ENCODE data around the gene TMBIM1. TPM values are rescaled to one million over a fixed set of nuclear protein-coding genes. Genes with fewer than 3 reads are reported as not detected.

TMBIM1 gene
- total RNA-seq, 1 experiment from 2014 or later, result 23.5 TPM

GRCh38 chr2:218340656-218341055, 48.4 kb upstream of the TMBIM1 start (continued):
- TF ChIP-seq ZNF532 (CRISPR knock-in tag; IDR thresholded peaks at IDR 0.05; ENCODE audit: borderline replicate concordance), result no peak
- TF ChIP-seq USF1 (CRISPR knock-in tag; IDR thresholded peaks at IDR 0.05), result no peak
- TF ChIP-seq ZNF317 (CRISPR knock-in tag; IDR thresholded peaks at IDR 0.05; ENCODE audit: borderline replicate concordance, low read depth), result no peak
- TF ChIP-seq ATF3 (CRISPR knock-in tag; conservative IDR thresholded peaks at IDR 0.05), result no peak
- no peak for TF ChIP-seq NR2C2 (CRISPR knock-in tag; IDR thresholded peaks at IDR 0.05)
- TF ChIP-seq GABPB1 (CRISPR knock-in tag; IDR thresholded peaks at IDR 0.05), result no peak

GRCh38 chr2:218334531-218334930, 42.2 kb upstream of the TMBIM1 start:
- no peaks in the 10 kb centered on the region for H3K9me3 Mint-ChIP-seq
- no peaks in the 10 kb centered on the region for H3K27me3 Mint-ChIP-seq (ENCODE audit: low read depth)
- ChIA-PET POLR2A (no interaction called here), CTCF (no interaction called here)
- DNase-seq (ENCODE audit: low spot score) (no peak), ATAC-seq (no peak)
- TF ChIP-seq ZNF512 (CRISPR knock-in tag; IDR thresholded peaks at IDR 0.05; ENCODE audit: borderline replicate concordance), result no peak
- TF ChIP-seq JUN (CRISPR knock-in tag; IDR thresholded peaks at IDR 0.05), result no peak
- no peak overlapping the region for H3K27ac Mint-ChIP-seq
- H3K4me1 Mint-ChIP-seq, result peaks cover 20% of the 10 kb centered on the region
- no peaks in the 10 kb centered on the region for H3K36me3 Mint-ChIP-seq
- no peak overlapping the region for H3K4me3 Mint-ChIP-seq

GRCh38 chr2:218332920-218333645, 40.8 kb upstream of the TMBIM1 start:
- DNase-seq (ENCODE audit: low spot score) (no peak), ATAC-seq (peak; percentile 18; the same call in 1 of the 2 replicates)
- no peaks in the 10 kb centered on the region for H3K9me3 Mint-ChIP-seq
- peaks cover 22% of the 10 kb centered on the region for H3K4me1 Mint-ChIP-seq
- ChIA-PET CTCF (interaction anchor here (0.7 to 1.8 kb wide), 4 partner anchors 10 to 249 kb away, joined by 4 to 7 read pairs (median 4); partner anchors contain the start of gene CATIP), POLR2A (interaction anchor here (1.2 kb wide), 1 partner anchor 10 kb away, joined by 3 read pairs; no protein-coding TSS in a partner anchor)
- no peak overlapping the region for H3K4me3 Mint-ChIP-seq
- no peaks in the 10 kb centered on the region for H3K27me3 Mint-ChIP-seq (ENCODE audit: low read depth)
- H3K36me3 Mint-ChIP-seq, result no peaks in the 10 kb centered on the region
- H3K27ac Mint-ChIP-seq, result peak overlapping the region; percentile 93
- TF ChIP-seq ATF2 (CRISPR knock-in tag; IDR thresholded peaks at IDR 0.05; ENCODE audit: borderline replicate concordance, low read depth) (no peak), ZNF281 (CRISPR knock-in tag; IDR thresholded peaks at IDR 0.05) (no peak), ZNF512 (CRISPR knock-in tag; IDR thresholded peaks at IDR 0.05; ENCODE audit: borderline replicate concordance) (no peak), ZNF138 (CRISPR knock-in tag; conservative IDR thresholded peaks at IDR 0.05) (no peak), ERG (CRISPR knock-in tag; IDR thresholded peaks at IDR 0.05) (no peak), TEAD4 (CRISPR knock-in tag; IDR thresholded peaks at IDR 0.05) (no peak), ZNF423 (CRISPR knock-in tag; IDR thresholded peaks at IDR 0.05) (no peak), ZBTB43 (CRISPR knock-in tag; IDR thresholded peaks at IDR 0.05) (no peak)

Data from WTC11 (cell line).